H1 (cell line): ENCODE measurements around the gene CMSS1. TPM values are rescaled to one million over a fixed set of nuclear protein-coding genes. Genes with fewer than 3 reads are reported as not detected.

Source experiments
- CTCF ChIA-PET: fragments of 300-600 bp; sonication (Branson Sonifier 250); formaldehyde crosslinking; loops from one replicate; lab custom pipeline; 2021; ENCODE audit not compliant: partially characterized antibody; lab: Charles Lee
- POLR2A ChIA-PET: fragments of 300-600 bp; sonication (Branson Sonifier 250); formaldehyde crosslinking; loops from one replicate; lab custom pipeline; 2021; ENCODE audit warnings: inconsistent platforms; ENCODE audit not compliant: partially characterized antibody; lab: Charles Lee
- DNase-seq, 2 experiments: peaks; one replicate each; pipeline versions ENCODE4 v3.0.0 to v3.0.0-alpha.2; 2010 to 2022; ENCODE audit warnings: low spot score in 2 of 2, low read depth in 1 of 2, mixed read lengths in 1 of 2
- FAIRE-seq: peaks from 2 replicates; lab custom pipeline; 2011; peaks lifted over from hg19 to GRCh38; lab: Jason Lieb, UNC
- H2AFZ ChIP-seq: 2 replicates; pipeline ENCODE4 v1.8.1; 2012; ENCODE audit warnings: low read length, inconsistent platforms
- H2AK5ac ChIP-seq: 2 replicates; pipeline ENCODE4 v1.6.1; 2013; ENCODE audit warnings: low read depth, low read length
- H2BK120ac ChIP-seq: replicated peaks from 2 replicates; pipeline ENCODE3; 2013; ENCODE audit warnings: low read depth, low read length, inconsistent platforms
- H2BK12ac ChIP-seq: 2 replicates; pipeline ENCODE4 v1.6.1; 2013; ENCODE audit warnings: low read depth, low read length
- H2BK15ac ChIP-seq: 2 replicates; pipeline ENCODE4 v1.6.1; 2013; ENCODE audit warnings: low read length
- H2BK20ac ChIP-seq: 2 replicates; pipeline ENCODE4 v1.6.1; 2013; ENCODE audit warnings: low read length
- H2BK5ac ChIP-seq: 2 replicates; pipeline ENCODE4 v1.6.1; 2013; ENCODE audit warnings: low read depth, low read length
- H3K14ac ChIP-seq: 2 replicates; pipeline ENCODE4 v1.6.1; 2013; ENCODE audit warnings: inconsistent platforms; ENCODE audit not compliant: insufficient read length
- H3K18ac ChIP-seq: 2 replicates; pipeline ENCODE4 v1.6.1; 2013; ENCODE audit warnings: low read length; ENCODE audit errors: extremely low read depth
- H3K23ac ChIP-seq: 2 replicates; pipeline ENCODE4 v1.6.1; 2013; ENCODE audit warnings: inconsistent platforms; ENCODE audit not compliant: insufficient read length
- H3K23me2 ChIP-seq: 2 replicates; pipeline ENCODE4 v1.6.1; 2013; ENCODE audit warnings: low read depth, low read length
- H3K27ac ChIP-seq: 2 replicates; pipeline ENCODE4 v1.6.1; 2011; ENCODE audit warnings: low read depth, low read length, inconsistent platforms
- H3K27me3 ChIP-seq, 4 experiments: replicated peaks in 1 of 4; 1 replicate in 1 of 4; 2 replicates in 3 of 4; pipeline versions ENCODE4 v1.6.1 to v1.8.1; 2011 to 2013; ENCODE audit warnings: low read length in 3 of 4, mild to moderate bottlenecking in 3 of 4, inconsistent platforms in 2 of 4, mixed read lengths in 2 of 4, moderate library complexity in 1 of 4; ENCODE audit not compliant: control insufficient read depth in 3 of 4, insufficient read depth in 3 of 4; ENCODE audit errors: extremely low read depth in 1 of 4
- H3K36me3 ChIP-seq, 4 experiments: 2 replicates each; pipeline versions ENCODE4 v1.6.1 to v1.8.1; 2011 to 2013; ENCODE audit warnings: mild to moderate bottlenecking in 4 of 4, low read length in 3 of 4, moderate library complexity in 2 of 4, control low read depth in 1 of 4, inconsistent platforms in 1 of 4; ENCODE audit not compliant: insufficient read depth in 4 of 4, control insufficient read depth in 2 of 4
- H3K4ac ChIP-seq: replicated peaks from 2 replicates; pipeline ENCODE3; 2013; ENCODE audit warnings: low read length, low read depth, mixed read lengths, inconsistent platforms; ENCODE audit not compliant: insufficient read length
- H3K4me1 ChIP-seq, 4 experiments: replicated peaks in 1 of 4; 1 replicate in 1 of 4; 2 replicates in 3 of 4; pipeline versions ENCODE4 v1.6.1 to v1.8.1; 2011 to 2013; ENCODE audit warnings: low read length in 3 of 4, inconsistent platforms in 2 of 4, mixed read lengths in 1 of 4; ENCODE audit not compliant: insufficient read depth in 4 of 4, control insufficient read depth in 3 of 4
- H3K4me2 ChIP-seq, 2 experiments: 2 replicates each; pipeline versions ENCODE4 v1.6.1 to v1.8.1; 2011 to 2013; ENCODE audit warnings: low read depth in 2 of 2, low read length in 2 of 2, control low read depth in 1 of 2, inconsistent platforms in 1 of 2, mild to moderate bottlenecking in 1 of 2; ENCODE audit not compliant: insufficient read depth in 1 of 2
- H3K4me3 ChIP-seq, 4 experiments: fragments of 200-600, 300-600 bp in 1 of 4; sonication (generic), shearing (Covaris generic), sonication (Bioruptor Twin) in 1 of 4; 2 replicates each; pipeline versions ENCODE4 v1.5.1 to v1.8.1; 2011 to 2016; ENCODE audit warnings: low read length in 4 of 4, low read depth in 3 of 4, control low read depth in 2 of 4, inconsistent platforms in 2 of 4, mild to moderate bottlenecking in 2 of 4, mixed read lengths in 1 of 4, moderate library complexity in 1 of 4; ENCODE audit not compliant: insufficient read depth in 2 of 4; ENCODE audit errors: extremely low read depth in 1 of 4
- H3K56ac ChIP-seq: replicated peaks from 2 replicates; pipeline ENCODE3; 2013; ENCODE audit warnings: low read depth, mild to moderate bottlenecking, mixed read lengths, low read length, inconsistent platforms; ENCODE audit not compliant: insufficient read length
- H3K79me1 ChIP-seq: 2 replicates; pipeline ENCODE4 v1.6.1; 2013; ENCODE audit warnings: low read depth, low read length, control low read depth
- H3K79me2 ChIP-seq, 2 experiments: 2 replicates each; pipeline versions ENCODE4 v1.6.1 to v1.8.1; 2012 to 2013; ENCODE audit warnings: low read length in 2 of 2, mild to moderate bottlenecking in 2 of 2, inconsistent platforms in 1 of 2; ENCODE audit not compliant: insufficient read depth in 2 of 2, control insufficient read depth in 1 of 2
- H3K9ac ChIP-seq, 4 experiments: replicated peaks in 1 of 4; 1 replicate in 1 of 4; 2 replicates in 3 of 4; pipeline versions ENCODE4 v1.6.1 to v1.8.1; 2011 to 2013; ENCODE audit warnings: low read depth in 3 of 4, low read length in 3 of 4, control low read depth in 2 of 4, mild to moderate bottlenecking in 2 of 4, moderate library complexity in 2 of 4, inconsistent platforms in 1 of 4; ENCODE audit errors: extremely low read depth in 1 of 4
- H3K9me3 ChIP-seq, 2 experiments: 2 replicates each; pipeline versions ENCODE4 v1.6.1 to v1.8.1; 2012 to 2013; ENCODE audit warnings: mild to moderate bottlenecking in 2 of 2, moderate library complexity in 2 of 2, control low read depth in 1 of 2, inconsistent platforms in 1 of 2, low read depth in 1 of 2, low read length in 1 of 2, mixed read lengths in 1 of 2; ENCODE audit not compliant: insufficient read depth in 2 of 2
- H4K20me1 ChIP-seq, 2 experiments: replicated peaks in 1 of 2; 2 replicates each; pipeline versions ENCODE3 to v1.8.1; 2011 to 2013; ENCODE audit warnings: inconsistent platforms in 2 of 2, low read length in 2 of 2, mild to moderate bottlenecking in 1 of 2; ENCODE audit not compliant: insufficient read depth in 2 of 2, control insufficient read depth in 1 of 2
- H4K5ac ChIP-seq: 2 replicates; pipeline ENCODE4 v1.6.1; 2013; ENCODE audit warnings: low read length, low read depth, mixed read lengths, inconsistent platforms; ENCODE audit not compliant: insufficient read length
- H4K8ac ChIP-seq: 2 replicates; pipeline ENCODE4 v1.8.0; 2013; ENCODE audit warnings: mild to moderate bottlenecking, moderate library complexity, low read length, inconsistent platforms; ENCODE audit not compliant: insufficient read depth; ENCODE audit errors: extremely low read depth
- H4K91ac ChIP-seq: replicated peaks from 2 replicates; pipeline ENCODE3; 2013; ENCODE audit warnings: low read length, mixed read lengths, inconsistent platforms; ENCODE audit not compliant: insufficient read length
- BRCA1 ChIP-seq: IDR thresholded peaks from 2 replicates; pipeline ENCODE4 v1.6.1; 2012; ENCODE audit warnings: low read depth, low read length, improper control_type of control experiment
- CREB1 ChIP-seq: IDR thresholded peaks from 2 replicates; pipeline ENCODE4 v1.6.1; 2012; ENCODE audit warnings: inconsistent platforms
- JUN ChIP-seq: IDR thresholded peaks from 2 replicates; pipeline ENCODE4 v1.6.1; 2011; ENCODE audit warnings: low read depth, mild to moderate bottlenecking, improper control_type of control experiment, low read length
- RXRA ChIP-seq: IDR thresholded peaks from 2 replicates; pipeline ENCODE4 v1.6.1; 2011; ENCODE audit warnings: low read depth, mild to moderate bottlenecking, low read length, moderate library complexity; ENCODE audit not compliant: insufficient read depth
- TCF12 ChIP-seq: IDR thresholded peaks from 2 replicates; pipeline ENCODE4 v1.6.1; 2011; ENCODE audit warnings: low read depth, mild to moderate bottlenecking, low read length
- ZNF274 ChIP-seq: IDR thresholded peaks from 2 replicates; pipeline ENCODE4 v1.7.0; 2012; ENCODE audit warnings: low read length, borderline replicate concordance; ENCODE audit errors: extremely low read depth
- WGBS, 2 experiments: shearing (Covaris generic) in 1 of 2; methylation state at CpG; one replicate each; pipeline versions ENCODE4 v1.1.6 to v1.1.7; 2013 to 2015; ENCODE audit warnings: low lambda C conversion rate in 2 of 2, mixed read lengths in 2 of 2, inconsistent platforms in 1 of 2, low coverage in 1 of 2, missing lambda C conversion rate in 1 of 2; ENCODE audit not compliant: insufficient replicate concordance in 2 of 2, insufficient coverage in 1 of 2, insufficient read length in 1 of 2; ENCODE audit errors: extremely low coverage in 1 of 2, missing lambda C conversion rate in 1 of 2; 5-methylcytosine and 5-hydroxymethylcytosine counted together
- polyA plus RNA-seq, 7 experiments: library from polyadenylated mRNA; depleted of rRNA in 3 of 7; stranded (reverse) in 5 of 7; unstranded in 2 of 7; fragments of >200 nt in 5 of 7; fragments of 200-250 nt in 2 of 7; gene quantifications; 1 replicate in 5 of 7; 2 replicates in 1 of 7; 4 replicates in 1 of 7; pipeline versions ENCODE4 v1.2.1 to v1.2.3, GENCODE V29; 2011 to 2013; ENCODE audit warnings: missing spikeins in 2 of 7, mixed read lengths in 2 of 7
- total RNA-seq: library from RNA; stranded (reverse); fragmentation: NEBNext Ultra II Directional; extraction: Animal tissue kit (Norgen Biotek cat#: 25700); gene quantifications from 2 replicates; pipeline ENCODE4 v1.2.1, GENCODE V29; 2021
- TF ChIP-seq, protein P1 (sequence below): IDR thresholded peaks from 2 replicates; pipeline ENCODE4 v1.6.1; 2012; ENCODE audit warnings: inconsistent platforms
- TF ChIP-seq, protein P2 (sequence below), 3 experiments: IDR thresholded peaks; 1 replicate in 2 of 3; 2 replicates in 1 of 3; pipeline versions ENCODE4 v1.5.1 to v1.6.1; 2011; ENCODE audit warnings: low read length in 3 of 3, mild to moderate bottlenecking in 3 of 3, inconsistent platforms in 2 of 3, low read depth in 1 of 3, moderate library complexity in 1 of 3; ENCODE audit not compliant: insufficient read depth in 1 of 3; ENCODE audit errors: control extremely low read depth in 1 of 3

Gene CMSS1
- total and polyA plus RNA-seq, 2 of the 8 experiments (the other 6 are each of a cell fraction or from before 2014, with no cell fraction given), result 15.2 to 75.1 TPM

DNA sequence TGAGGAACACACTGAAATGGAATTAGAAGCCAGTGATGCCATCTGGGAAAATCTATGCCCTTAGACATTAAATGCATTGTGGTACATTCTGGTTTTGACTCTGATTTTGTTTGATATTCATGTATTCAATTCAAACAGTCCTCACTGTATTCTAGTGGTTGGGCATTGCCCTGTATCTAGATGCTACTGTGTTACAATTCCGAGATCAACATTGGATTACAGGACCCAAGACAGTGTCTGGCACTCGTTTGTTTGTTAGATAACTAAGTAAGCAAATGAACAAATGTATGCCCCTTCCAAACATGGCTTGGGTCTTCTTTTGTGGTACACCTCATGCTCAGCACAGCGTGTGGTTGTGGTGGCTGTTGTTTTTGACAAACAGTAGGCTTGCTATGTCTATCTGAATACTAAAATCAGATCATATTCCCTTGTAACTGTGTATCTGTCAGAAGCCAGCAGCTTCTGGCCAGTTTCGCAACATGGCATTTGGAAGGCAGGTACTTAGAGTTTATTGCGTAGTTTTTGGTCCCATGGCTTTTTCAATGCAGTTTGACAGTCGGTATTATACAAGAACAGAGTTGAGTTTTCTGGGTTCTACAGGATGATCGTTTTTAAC lies 290.9 kb downstream of the CMSS1 start:
- Histone ChIP-seq H3K4me3 (no peak overlapping the region), H4K5ac (no peak overlapping the region), H3K9me3 (no peaks in the 10 kb centered on the region), H2BK120ac (no peak overlapping the region), H3K23me2 (no peaks in the 10 kb centered on the region), H3K4me1 (peaks cover 0 to 2% (median 0%) of the 10 kb centered on the region in 4 experiments; a peak in 1 of 7 replicates), H2AFZ (no peak overlapping the region), H2BK5ac (no peak overlapping the region), H2BK15ac (no peak overlapping the region), H3K27ac (no peak overlapping the region), H3K79me1 (no peaks in the 10 kb centered on the region), H2AK5ac (no peak overlapping the region), H2BK20ac (no peak overlapping the region), H3K9ac (no peak overlapping the region), H3K79me2 (no peaks in the 10 kb centered on the region), H3K4me2 (no peak overlapping the region), H3K56ac (no peak overlapping the region), H3K27me3 (no peaks in the 10 kb centered on the region), H3K18ac (no peak overlapping the region), H2BK12ac (no peak overlapping the region), H4K20me1 (no peaks in the 10 kb centered on the region), H3K36me3 (no peaks in the 10 kb centered on the region), H3K4ac (no peak overlapping the region), H4K91ac (no peak overlapping the region), H3K14ac (no peak overlapping the region), H3K23ac (no peak overlapping the region), H4K8ac (no peak overlapping the region)
- FAIRE-seq, result no peak
- no peak for DNase-seq
- ChIA-PET POLR2A (no interaction called here), CTCF (interaction anchor here (0.7 to 3.8 kb wide), 2 partner anchors 18 to 292 kb away, joined by 3 to 11 read pairs; no protein-coding TSS in a partner anchor)
- 90% methylated on average over 7 of the region's 7 CpGs; no CpG with 5 or more reads in 1 of the 2 experiments for WGBS, 2 experiments
- TF ChIP-seq, protein P1, sequence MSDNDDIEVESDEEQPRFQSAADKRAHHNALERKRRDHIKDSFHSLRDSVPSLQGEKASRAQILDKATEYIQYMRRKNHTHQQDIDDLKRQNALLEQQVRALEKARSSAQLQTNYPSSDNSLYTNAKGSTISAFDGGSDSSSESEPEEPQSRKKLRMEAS, result no peak
- TF ChIP-seq RXRA, result no peak
- no peak for TF ChIP-seq ZNF274
- TF ChIP-seq TCF12, result no peak
- TF ChIP-seq, protein P2, sequence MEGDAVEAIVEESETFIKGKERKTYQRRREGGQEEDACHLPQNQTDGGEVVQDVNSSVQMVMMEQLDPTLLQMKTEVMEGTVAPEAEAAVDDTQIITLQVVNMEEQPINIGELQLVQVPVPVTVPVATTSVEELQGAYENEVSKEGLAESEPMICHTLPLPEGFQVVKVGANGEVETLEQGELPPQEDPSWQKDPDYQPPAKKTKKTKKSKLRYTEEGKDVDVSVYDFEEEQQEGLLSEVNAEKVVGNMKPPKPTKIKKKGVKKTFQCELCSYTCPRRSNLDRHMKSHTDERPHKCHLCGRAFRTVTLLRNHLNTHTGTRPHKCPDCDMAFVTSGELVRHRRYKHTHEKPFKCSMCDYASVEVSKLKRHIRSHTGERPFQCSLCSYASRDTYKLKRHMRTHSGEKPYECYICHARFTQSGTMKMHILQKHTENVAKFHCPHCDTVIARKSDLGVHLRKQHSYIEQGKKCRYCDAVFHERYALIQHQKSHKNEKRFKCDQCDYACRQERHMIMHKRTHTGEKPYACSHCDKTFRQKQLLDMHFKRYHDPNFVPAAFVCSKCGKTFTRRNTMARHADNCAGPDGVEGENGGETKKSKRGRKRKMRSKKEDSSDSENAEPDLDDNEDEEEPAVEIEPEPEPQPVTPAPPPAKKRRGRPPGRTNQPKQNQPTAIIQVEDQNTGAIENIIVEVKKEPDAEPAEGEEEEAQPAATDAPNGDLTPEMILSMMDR (IDR thresholded peaks at IDR 0.05; ENCODE audit: control extremely low read depth in 1 of 3, insufficient read depth in 1 of 3, low read depth in 1 of 3, low read length in 3 of 3), result no peak
- no peak for TF ChIP-seq JUN
- TF ChIP-seq CREB1, result no peak
- no peak for TF ChIP-seq BRCA1
